Erythroblast (primary cell): ENCODE data around the gene ACOT7.

ENCODE experiments used
- GATA1 ChIP-seq: IDR thresholded peaks from 2 replicates; pipeline ENCODE4 v1.6.1; 2011; ENCODE audit warnings: low read depth, mild to moderate bottlenecking, control low read depth, low read length, moderate library complexity
- POLR2A ChIP-seq: IDR thresholded peaks from 2 replicates; pipeline ENCODE4 v1.6.1; 2011; ENCODE audit warnings: mild to moderate bottlenecking, low read length

GRCh38 chr1:6332821-6333220 lies 60.7 kb downstream of the ACOT7 start:
- TF ChIP-seq POLR2A: no peak
- TF ChIP-seq GATA1: no peak
